T-helper 9 cell (primary cell): ENCODE measurements around the gene SLC27A1.
A peak's percentile ranks its signal among the peaks of the same experiment; 100 is the strongest.
"Not testable (repeated sequence)": the region's sequence is repeated elsewhere in the genome, so short reads cannot be mapped to it uniquely, and the experiment has no call there.

Experiments
- DNase-seq: peaks from one replicate; pipeline ENCODE4 v3.0.0-alpha.2; 2020

Gene SLC27A1

GRCh38 chr19:17487284-17488121 is 17.2 kb downstream of the SLC27A1 start:
- DNase-seq = no peak

DNA sequence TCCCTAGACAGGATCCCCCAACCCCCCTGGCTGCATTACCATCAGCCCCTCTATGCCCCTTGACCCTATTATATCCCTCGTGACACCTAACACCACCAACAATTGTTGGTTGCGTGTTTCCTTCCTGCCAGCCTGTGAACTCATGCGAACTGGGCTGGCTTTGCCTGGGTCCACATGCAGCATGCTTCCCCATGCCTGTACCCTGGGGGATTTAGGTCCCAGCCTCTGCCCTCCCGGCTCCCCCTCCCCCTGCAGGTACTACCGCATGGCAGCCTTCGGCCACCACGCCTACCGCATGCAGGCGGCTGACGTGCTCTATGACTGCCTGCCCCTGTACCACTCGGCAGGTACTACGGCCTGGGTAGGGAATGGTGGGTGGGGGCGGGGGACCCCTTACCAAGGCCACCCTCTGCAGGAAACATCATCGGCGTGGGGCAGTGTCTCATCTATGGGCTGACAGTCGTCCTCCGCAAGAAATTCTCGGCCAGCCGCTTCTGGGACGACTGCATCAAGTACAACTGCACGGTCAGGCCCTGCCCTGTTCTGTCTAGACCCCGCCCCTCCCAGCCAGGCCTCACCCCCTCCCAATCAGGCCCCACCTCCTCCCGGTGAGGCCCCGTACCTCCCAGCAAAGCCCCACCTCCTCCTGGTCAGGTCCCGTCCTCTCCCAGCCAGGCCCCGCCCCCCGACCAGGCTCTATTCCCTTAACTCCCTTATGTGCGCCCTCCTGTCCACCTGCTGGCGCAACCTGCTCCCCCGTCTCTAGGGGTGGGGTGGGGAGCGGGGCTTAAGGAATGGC is 18.5 kb downstream of the SLC27A1 start:
- peak; percentile 72 for DNase-seq

DNA sequence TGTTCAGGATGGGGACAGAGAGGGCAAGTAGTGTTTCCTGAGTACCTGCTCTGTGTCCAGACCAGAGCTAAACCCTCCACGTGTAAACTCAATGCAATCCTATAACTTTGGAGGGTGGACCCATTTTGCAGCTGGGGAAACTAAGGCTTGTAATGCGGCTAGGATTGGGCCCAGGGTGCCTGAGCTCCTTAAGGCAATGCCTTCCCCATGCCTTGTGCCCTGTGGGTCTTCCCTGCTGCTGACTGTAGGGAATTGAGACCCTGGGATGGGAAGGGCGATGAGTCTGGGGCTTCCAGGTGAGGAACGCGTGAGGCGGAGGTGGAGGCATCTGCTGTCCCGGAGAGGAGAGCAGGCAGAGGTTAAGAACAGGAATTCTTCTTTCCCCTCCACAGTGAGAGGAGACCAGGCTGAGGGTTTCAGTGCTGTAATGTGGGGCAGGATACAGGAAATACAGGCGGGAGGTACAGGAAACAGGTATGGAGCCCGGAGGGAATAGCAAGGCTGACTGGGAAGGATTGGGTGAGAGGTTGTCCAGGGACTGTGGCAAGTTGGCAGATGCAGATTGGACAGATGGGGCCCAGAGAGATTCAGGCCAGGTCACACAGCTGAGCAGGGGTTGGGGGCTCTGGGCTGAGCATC is 19.2 kb downstream of the SLC27A1 start:
- DNase-seq = no peak

DNA sequence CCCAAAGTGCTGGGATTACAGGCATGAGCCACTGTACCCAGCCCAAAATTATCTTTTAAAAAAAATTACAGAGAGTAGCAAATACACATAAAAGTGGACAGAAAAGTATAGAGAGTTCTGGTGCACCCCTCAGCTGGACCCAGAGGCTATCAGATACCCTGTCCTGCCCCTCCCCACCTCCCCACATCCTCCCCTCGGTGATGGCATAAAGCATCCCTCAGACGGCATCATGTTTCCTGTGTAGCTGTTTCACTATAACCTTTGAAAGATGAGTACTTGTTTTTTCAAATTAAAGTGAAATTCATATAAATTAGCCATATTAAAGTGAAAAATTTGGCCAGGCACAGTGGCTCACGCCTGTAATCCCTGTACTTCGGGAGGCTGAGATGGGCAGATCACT is 20.1 kb downstream of the SLC27A1 start:
- no peak for DNase-seq

GRCh38 chr19:17491287-17491686 is 21.0 kb downstream of the SLC27A1 start:
- no peak for DNase-seq

DNA sequence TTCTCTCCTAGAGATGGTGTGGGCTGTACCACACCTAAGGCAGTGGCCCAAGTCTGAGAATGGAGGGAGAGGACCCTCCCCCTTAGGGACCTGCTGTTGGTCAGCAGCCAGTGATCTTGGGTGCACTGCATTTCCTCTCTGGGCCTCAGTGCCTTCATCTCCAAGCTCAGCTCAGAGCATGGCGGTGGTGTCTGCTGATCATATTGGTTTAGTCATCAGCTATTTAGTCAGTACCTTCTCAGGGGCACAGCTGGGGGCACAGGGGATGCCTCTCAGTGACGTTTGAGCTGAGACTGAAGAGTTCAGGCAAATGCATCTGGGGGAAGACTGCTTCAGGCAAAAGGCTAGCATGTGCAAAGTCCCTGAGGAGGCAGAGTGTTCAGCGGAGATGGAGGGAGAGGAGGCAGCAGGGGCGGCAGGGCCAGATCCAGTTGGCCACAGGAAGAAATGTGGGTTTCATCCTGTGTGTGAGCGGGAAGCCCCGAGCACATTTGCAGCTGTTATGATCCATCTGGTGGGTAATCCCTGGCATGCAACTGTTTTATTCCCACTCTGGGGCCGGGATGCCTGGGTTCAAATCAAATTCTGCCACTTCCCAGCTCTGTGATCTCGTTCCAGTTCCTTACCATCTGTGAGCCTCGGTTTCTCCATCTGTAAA is 25.4 kb downstream of the SLC27A1 start:
- no peak for DNase-seq

- DNase-seq = peak; percentile 79
Observed at GRCh38 chr19:17496337-17496997, 26.1 kb downstream of the SLC27A1 start.

GRCh38 chr19:17497149-17497798 is 26.9 kb downstream of the SLC27A1 start:
- DNase-seq = no peak

- DNase-seq = not testable (repeated sequence)
Observed at GRCh38 chr19:17499025-17499424, 28.7 kb downstream of the SLC27A1 start.

DNA sequence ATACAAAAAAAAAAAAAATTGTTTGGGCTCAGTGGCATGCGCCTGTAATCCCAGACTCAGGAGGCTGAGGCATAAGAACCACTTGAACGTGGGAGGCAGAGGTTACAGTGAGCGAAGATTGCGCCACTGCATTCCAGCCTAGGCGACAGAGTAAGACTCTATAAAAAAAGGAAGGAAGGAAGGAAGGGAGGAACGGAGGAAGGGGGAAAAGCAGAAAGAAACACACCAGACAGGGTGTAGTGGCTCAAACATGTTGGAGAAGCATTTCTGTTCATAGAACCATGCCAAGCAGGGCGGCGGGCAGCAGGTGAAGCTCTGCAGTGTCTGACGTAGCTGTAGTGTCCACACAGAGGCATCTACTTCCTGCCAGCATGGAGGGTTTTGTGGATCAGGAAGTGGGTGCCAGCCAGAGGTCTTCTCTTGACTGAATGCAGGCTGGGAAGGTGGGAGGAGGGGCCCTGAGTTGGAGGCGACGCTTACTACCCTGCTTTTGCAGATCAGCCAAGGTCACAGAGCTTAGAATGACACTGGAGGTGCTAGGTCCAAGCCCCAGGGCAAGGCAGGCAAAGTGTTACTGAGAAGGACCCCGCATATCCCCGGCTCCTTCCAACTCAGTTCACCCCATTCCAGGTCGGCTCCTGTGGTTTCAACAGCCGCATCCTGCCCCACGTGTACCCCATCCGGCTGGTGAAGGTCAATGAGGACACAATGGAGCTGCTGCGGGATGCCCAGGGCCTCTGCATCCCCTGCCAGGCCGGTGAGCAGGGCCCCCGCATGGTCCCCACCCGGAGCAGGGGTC is 29.5 kb downstream of the SLC27A1 start:
- DNase-seq = no peak

DNA sequence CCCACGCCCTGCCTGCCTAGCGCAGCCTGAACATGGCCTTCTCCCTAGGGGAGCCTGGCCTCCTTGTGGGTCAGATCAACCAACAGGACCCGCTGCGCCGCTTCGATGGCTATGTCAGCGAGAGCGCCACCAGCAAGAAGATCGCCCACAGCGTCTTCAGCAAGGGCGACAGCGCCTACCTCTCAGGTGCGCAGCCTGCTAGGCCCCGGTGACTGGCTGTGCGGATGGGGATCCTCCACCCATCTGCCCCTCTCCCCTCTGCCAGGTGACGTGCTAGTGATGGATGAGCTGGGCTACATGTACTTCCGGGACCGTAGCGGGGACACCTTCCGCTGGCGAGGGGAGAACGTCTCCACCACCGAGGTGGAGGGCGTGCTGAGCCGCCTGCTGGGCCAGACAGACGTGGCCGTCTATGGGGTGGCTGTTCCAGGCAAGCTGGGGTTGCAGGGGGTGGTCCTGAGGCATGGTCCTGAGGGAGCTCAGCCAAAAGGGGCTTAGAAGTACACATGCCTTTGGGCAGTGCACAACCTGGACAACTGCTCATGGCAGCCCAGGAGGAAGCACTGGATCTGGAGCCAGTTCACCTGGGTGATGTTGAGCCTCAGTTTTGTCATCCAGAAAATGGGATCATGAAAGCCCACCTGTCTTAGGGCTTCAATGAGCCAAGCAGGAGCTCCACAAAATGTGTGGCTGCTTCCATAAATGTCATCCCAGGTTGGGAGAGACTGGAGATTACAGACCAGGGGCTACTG is 30.3 kb downstream of the SLC27A1 start:
- no peak for DNase-seq

DNA sequence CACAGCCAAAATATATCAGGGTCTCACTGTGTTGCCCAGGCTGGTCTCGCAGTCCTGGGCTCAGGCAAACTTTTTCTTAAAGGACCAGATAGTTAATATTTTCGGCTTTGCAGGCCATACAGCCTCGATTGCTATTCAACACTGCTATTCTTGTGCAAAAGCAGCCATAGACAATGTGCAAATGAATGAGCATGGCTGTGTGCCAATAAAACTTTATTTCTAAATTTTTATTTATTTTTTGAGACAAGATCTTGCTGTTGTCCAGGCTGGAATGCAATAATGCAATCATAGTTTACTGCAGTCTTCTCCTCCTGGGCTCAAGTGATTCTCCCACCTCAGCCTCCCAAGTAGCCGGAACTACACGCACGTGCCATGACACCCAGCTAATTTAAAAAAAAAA is 32.9 kb downstream of the SLC27A1 start:
- no peak for DNase-seq

- DNase-seq = no peak
Observed at GRCh38 chr19:17504030-17504429, 33.7 kb downstream of the SLC27A1 start.

DNA sequence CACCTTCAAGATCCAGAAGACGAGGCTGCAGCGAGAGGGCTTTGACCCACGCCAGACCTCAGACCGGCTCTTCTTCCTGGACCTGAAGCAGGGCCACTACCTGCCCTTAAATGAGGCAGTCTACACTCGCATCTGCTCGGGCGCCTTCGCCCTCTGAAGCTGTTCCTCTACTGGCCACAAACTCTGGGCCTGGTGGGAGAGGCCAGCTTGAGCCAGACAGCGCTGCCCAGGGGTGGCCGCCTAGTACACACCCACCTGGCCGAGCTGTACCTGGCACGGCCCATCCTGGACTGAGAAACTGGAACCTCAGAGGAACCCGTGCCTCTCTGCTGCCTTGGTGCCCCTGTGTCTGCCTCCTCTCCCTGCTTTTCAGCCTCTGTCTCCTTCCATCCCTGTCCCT is 34.1 kb downstream of the SLC27A1 start:
- no peak for DNase-seq

DNA sequence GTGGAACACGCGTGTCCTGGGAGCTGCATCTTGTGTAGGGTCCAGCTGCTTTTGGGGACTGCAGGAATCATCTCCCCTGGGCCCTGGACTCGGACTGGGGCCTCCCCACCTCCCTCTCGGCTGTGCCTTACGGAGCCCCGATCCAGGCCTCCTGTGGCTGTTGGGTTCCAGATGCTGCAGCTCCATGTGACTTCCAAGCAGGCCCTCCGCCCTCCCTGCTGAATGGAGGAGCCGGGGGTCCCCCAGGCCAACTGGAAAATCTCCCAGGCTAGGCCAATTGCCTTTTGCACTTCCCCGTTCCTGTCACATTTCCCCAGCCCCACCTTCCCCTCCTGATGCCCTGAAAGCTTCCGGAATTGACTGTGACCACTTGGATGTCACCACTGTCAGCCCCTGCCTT is 34.9 kb downstream of the SLC27A1 start:
- no peak for DNase-seq

DNA sequence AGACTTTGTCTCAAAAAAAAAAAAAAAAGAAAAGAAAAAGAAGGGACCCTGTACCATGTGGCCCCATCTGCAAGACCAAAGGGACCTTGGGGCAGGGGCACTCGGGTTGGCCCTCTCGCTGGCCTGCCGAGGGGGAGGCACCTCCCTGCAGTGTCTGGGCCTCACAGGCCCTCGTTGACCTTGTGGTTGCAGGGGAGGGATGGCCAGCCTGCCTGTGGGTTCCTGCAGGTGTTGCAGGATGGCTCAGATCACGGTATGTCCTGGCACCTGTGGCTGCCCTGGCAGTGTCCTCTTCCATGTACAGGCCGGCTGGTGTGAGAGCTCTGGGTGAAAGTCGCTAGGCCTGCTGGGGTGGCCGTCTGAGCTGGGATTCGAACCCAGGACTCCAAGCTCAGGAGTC is 36.4 kb downstream of the SLC27A1 start:
- DNase-seq = no peak

DNA sequence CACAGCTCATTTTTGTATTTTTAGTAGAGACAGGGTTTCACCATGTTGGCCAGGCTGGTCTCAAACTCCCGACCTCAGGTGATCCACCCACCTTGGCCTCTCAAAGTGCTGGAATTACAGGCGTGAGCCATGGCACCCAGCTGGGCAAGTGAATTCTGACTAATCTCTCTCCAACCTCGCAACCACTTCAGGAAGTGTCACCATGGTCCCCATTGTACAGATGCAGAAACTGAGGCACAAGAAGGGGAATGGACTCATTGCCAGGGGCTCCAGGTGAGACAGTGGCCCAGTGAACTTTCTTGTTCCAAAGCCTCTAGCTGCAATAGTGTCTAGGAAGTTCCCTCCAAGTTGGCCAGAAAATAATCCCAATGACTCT is 38.2 kb downstream of the SLC27A1 start:
- DNase-seq = not testable (repeated sequence)

GRCh38 chr19:17510220-17510993 is 40.1 kb downstream of the SLC27A1 start:
- DNase-seq = no peak
